ENCODE measurements around the gene SYNGR4.

The SYNGR4 gene

DNA sequence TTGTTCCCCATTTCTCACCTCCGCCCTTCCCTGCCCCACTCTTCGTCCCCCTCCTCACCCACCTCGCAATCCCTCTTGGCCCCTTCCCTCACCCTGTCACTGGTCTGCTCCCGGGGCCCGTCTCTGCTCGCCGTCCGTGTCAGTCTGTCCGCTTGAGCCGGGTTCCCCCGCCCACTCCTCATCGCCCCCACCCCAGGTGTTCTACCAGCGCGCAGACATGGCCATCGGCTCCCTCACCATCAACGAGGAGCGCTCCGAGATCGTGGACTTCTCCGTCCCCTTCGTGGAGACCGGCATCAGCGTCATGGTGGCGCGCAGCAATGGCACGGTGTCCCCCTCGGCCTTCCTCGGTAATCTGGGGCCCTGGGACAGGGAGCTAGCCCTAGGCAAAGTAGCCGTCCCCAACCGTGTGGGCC is 51.6 kb downstream of the SYNGR4 start:
- no peak for ATAC-seq (replicated peaks; ENCODE audit: extremely low read depth, poor library complexity, severe bottlenecking)
- H3K9me3 Mint-ChIP-seq = no peaks in the 10 kb centered on the region
- no peak overlapping the region for H3K27ac Mint-ChIP-seq (ENCODE audit: low read depth)
- peak overlapping the region; percentile 18 for H3K4me3 Mint-ChIP-seq
- peaks cover 2% of the 10 kb centered on the region for H3K36me3 Mint-ChIP-seq (ENCODE audit: insufficient read depth)
- peaks cover 17% of the 10 kb centered on the region for H3K4me1 Mint-ChIP-seq
- H3K27me3 Mint-ChIP-seq = peaks cover 13% of the 10 kb centered on the region
- no peak for DNase-seq (ENCODE audit: low spot score in 2 of 2)

- Mint-ChIP-seq H3K27ac (ENCODE audit: low read depth) (no peak overlapping the region), H3K27me3 (peaks cover 13% of the 10 kb centered on the region), H3K9me3 (no peaks in the 10 kb centered on the region), H3K4me1 (peaks cover 17% of the 10 kb centered on the region), H3K4me3 (no peak overlapping the region), H3K36me3 (ENCODE audit: insufficient read depth) (peaks cover 2% of the 10 kb centered on the region)
- ATAC-seq (replicated peaks; ENCODE audit: extremely low read depth, poor library complexity, severe bottlenecking) (no peak), DNase-seq (ENCODE audit: low spot score in 2 of 2) (no peak)
These were observed 53.3 kb downstream of the SYNGR4 start for GRCh38 chr19:48417421-48417820.

DNA sequence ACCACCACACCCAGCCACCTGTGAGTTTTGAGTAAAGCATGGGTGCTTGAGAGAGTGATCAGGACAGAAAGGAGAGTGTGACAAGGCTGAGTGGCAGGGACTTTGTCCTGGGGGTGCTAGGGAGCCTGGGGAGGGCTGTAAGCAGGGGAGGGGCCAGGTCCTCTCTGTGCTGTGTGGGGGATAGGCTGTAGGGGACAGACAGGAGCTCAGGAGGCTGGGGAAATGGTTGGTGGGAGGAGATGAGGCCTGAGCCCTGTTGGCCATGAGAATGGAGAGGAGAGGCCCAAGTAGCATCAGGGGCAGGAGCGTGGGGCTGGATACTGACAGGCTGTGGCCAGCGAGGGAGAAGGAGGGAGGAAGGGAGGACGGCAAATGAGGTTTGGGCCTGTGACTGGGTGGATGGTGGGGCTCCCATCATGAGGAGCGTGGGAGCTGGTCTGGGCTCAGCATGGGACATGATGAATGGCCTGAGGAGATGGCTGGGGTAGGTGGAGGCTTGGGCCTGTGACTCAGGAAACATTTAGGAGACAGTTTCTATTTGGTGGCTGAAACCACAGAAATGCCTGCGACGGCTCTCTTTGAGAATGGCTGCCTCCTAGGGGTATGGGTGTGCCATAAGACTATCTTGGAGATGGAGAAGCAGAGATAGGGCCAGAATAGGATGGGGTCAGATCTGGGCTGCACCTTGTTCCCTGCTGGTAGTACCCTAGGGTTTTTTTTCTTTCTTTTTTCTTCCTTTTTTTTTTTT is 54.3 kb downstream of the SYNGR4 start:
- peaks cover 20% of the 10 kb centered on the region for H3K27me3 Mint-ChIP-seq
- H3K4me1 Mint-ChIP-seq = peaks cover 17% of the 10 kb centered on the region
- DNase-seq (ENCODE audit: low spot score in 2 of 2) = no peak
- H3K4me3 Mint-ChIP-seq = peak overlapping the region; percentile 78
- H3K27ac Mint-ChIP-seq (ENCODE audit: low read depth) = peak overlapping the region; percentile 89
- H3K9me3 Mint-ChIP-seq = no peaks in the 10 kb centered on the region
- ATAC-seq (replicated peaks; ENCODE audit: extremely low read depth, poor library complexity, severe bottlenecking) = peak; percentile 19
- H3K36me3 Mint-ChIP-seq (ENCODE audit: insufficient read depth) = peaks cover 3% of the 10 kb centered on the region

DNA sequence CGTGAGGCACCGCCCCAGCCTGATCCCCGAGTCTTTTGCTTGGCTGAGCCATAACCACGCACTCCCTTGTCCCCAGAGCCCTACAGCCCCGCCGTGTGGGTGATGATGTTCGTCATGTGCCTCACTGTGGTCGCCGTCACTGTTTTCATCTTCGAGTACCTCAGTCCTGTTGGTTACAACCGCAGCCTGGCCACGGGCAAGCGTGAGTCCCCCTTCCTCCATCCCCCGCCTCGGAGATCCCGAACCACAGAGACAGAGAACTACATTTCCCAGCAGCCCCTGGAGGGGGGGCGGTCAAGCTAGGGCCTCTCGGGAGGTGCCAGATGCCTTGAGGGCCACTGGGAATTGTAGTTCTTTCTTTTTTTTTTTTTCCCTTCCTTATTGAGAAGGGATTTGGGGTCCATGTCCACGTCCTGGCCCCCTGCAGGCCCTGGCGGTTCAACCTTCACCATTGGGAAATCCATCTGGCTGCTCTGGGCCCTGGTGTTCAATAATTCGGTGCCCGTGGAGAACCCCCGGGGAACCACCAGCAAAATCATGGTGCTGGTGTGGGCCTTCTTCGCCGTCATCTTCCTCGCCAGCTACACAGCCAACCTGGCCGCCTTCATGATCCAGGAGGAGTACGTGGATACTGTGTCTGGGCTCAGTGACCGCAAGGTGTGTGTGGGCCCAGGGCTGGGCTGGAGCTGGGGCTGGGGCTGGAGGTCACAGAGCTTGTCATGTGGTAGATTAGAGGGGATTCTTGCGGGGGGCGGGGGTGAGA is 55.2 kb downstream of the SYNGR4 start:
- Mint-ChIP-seq H3K4me3 (peak overlapping the region; percentile 78), H3K36me3 (ENCODE audit: insufficient read depth) (peaks cover 3% of the 10 kb centered on the region), H3K9me3 (no peaks in the 10 kb centered on the region), H3K27me3 (peaks cover 23% of the 10 kb centered on the region), H3K27ac (ENCODE audit: low read depth) (peak overlapping the region; percentile 89), H3K4me1 (peaks cover 17% of the 10 kb centered on the region)
- peak; percentile 50 to 61 for DNase-seq (ENCODE audit: low spot score in 2 of 2)
- peak; percentile 77 for ATAC-seq (replicated peaks; ENCODE audit: extremely low read depth, poor library complexity, severe bottlenecking)

GRCh38 chr19:48421548-48421947 is 57.4 kb downstream of the SYNGR4 start:
- Mint-ChIP-seq H3K4me3 (no peak overlapping the region), H3K36me3 (ENCODE audit: insufficient read depth) (peaks cover 2% of the 10 kb centered on the region), H3K27me3 (peaks cover 16% of the 10 kb centered on the region), H3K4me1 (peaks cover 12% of the 10 kb centered on the region), H3K9me3 (no peaks in the 10 kb centered on the region), H3K27ac (ENCODE audit: low read depth) (no peak overlapping the region)
- no peak for DNase-seq (ENCODE audit: low spot score in 2 of 2)
- no peak for ATAC-seq (replicated peaks; ENCODE audit: extremely low read depth, poor library complexity, severe bottlenecking)

- Mint-ChIP-seq H3K4me1 (no peaks in the 10 kb centered on the region), H3K27ac (ENCODE audit: low read depth) (no peak overlapping the region), H3K9me3 (no peaks in the 10 kb centered on the region), H3K4me3 (no peak overlapping the region), H3K27me3 (peaks cover 10% of the 10 kb centered on the region), H3K36me3 (ENCODE audit: insufficient read depth) (peaks cover 2% of the 10 kb centered on the region)
- ATAC-seq (replicated peaks; ENCODE audit: extremely low read depth, poor library complexity, severe bottlenecking) (no peak), DNase-seq (ENCODE audit: low spot score in 2 of 2) (no peak)
These were observed 60.6 kb downstream of the SYNGR4 start for GRCh38 chr19:48424694-48425219.

Measured in central memory CD8-positive, alpha-beta T cell (primary cell).